Left lung (tissue), 10 donors: ENCODE results near the gene TSPAN17. TPM values are rescaled to one million over a fixed set of nuclear protein-coding genes. Genes with fewer than 3 reads are reported as not detected.

Source experiments
- ATAC-seq: fragments of 200-7000 bp; cut with Tn5 transposase; one replicate; pipeline ENCODE4 v1.9.1; 2020; ENCODE audit warnings: moderate library complexity
- DNase-seq, 4 donors: peaks; one replicate each; pipeline ENCODE4 v3.0.0-alpha.2; 2013 to 2020
- H3K27ac ChIP-seq, 2 donors: fragments of 200-600 bp; sonication (generic) in 1 of 2; one replicate each; pipeline versions ENCODE4 v1.5.0 to v1.8.0; 2020 to 2021
- H3K27me3 ChIP-seq, 2 donors: fragments of 200-600 bp; sonication (generic) in 1 of 2; one replicate each; pipeline versions ENCODE4 v1.5.0 to v1.8.0; 2020 to 2021
- H3K36me3 ChIP-seq, 2 donors: fragments of 200-600 bp; sonication (generic) in 1 of 2; one replicate each; pipeline versions ENCODE4 v1.5.0 to v1.8.0; 2020 to 2021
- H3K4me1 ChIP-seq, 2 donors: fragments of 200-600 bp; one replicate each; pipeline ENCODE4 v1.8.0; 2021
- H3K4me3 ChIP-seq, 2 donors: fragments of 200-600 bp; sonication (generic) in 1 of 2; one replicate each; pipeline versions ENCODE4 v1.5.0 to v1.8.0; 2020 to 2021; ENCODE audit warnings: mild to moderate bottlenecking in 1 of 2
- H3K9me3 ChIP-seq, 2 donors: fragments of 200-600 bp; sonication (generic) in 1 of 2; one replicate each; pipeline versions ENCODE4 v1.5.0 to v1.8.0; 2020 to 2021
- CTCF ChIP-seq, 2 donors: fragments of 200-600 bp; sonication (generic) in 1 of 2; IDR thresholded peaks; one replicate each; pipeline versions ENCODE4 v1.5.0 to v1.8.0; 2021; ENCODE audit warnings: antibody characterized with exemption in 2 of 2
- intact Hi-C, 2 donors: fragments of 100-400 bp; cut with DNase I; formaldehyde crosslinking; loops; one replicate each; pipeline versions ENCODE4 v1.11.2 to v1.14.2; 2022
- polyA plus RNA-seq, 6 donors: library from polyadenylated mRNA; unstranded; fragments of 120-200 nt; gene quantifications; one replicate each; pipeline ENCODE4 v1.2.1, GENCODE V29; 2013; ENCODE audit not compliant: insufficient read length in 6 of 6
- total RNA-seq, 2 donors: library from RNA; stranded (reverse); fragmentation: NEBNext Ultra II Directional; extraction: Animal tissue kit (Norgen Biotek cat#: 25700); gene quantifications; one replicate each; pipeline ENCODE4 v1.2.1, GENCODE V29; 2021
- donor health status: DM: no; HTN: yes; CAD: no.
- donor health status: DM: no; HTN: no; CAD: no.

Gene TSPAN17
- total and polyA plus RNA-seq, 8 donors, result 26.0 to 48.3 (median 35.0) TPM

DNA sequence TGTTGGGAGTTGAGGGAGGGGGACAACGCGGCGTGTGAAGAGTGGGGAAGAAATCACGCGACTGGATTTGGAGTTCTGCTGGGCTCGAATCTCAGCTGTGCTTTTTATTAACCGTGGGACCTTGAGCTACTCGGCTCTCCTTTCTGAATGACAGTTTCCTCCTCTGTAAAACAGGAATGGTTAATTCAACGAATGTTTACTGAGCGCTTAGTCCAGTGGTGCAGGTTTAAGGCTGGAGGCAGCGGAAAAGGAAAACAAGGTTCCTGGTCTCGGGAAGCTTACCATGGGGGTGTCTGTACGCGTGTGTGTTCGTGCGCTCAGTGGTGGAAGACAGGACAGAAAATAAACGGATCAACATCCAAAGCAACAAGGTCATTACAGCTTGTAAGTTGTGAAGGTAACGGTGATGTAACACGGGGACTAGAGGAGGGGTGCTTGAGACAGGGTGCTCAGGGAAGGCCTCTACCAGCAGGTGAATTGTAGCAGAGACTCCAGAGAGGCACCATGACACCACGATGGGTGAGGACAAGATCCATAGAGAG, 16.5 kb upstream of the TSPAN17 start:
- intact Hi-C loops, result no loop called here
- peak overlapping the region; percentile 7 to 14 for H3K4me3 ChIP-seq
- H3K4me1 ChIP-seq, result peaks cover 10 to 13% of the 10 kb centered on the region in 2 donors
- ATAC-seq (no peak), DNase-seq (no peak)
- no peak for TF ChIP-seq CTCF (IDR thresholded peaks at IDR 0.05)
- H3K27ac ChIP-seq, result no peak overlapping the region
- H3K36me3 ChIP-seq, result no peaks in the 10 kb centered on the region
- peaks cover 48 to 100% of the 10 kb centered on the region in 2 donors for H3K27me3 ChIP-seq
- no peaks in the 10 kb centered on the region for H3K9me3 ChIP-seq

GRCh38 chr5:176631383-176632200, 15.7 kb upstream of the TSPAN17 start:
- H3K36me3 ChIP-seq, result no peaks in the 10 kb centered on the region
- ATAC-seq (no peak), DNase-seq (no peak)
- intact Hi-C loops, result no loop called here
- TF ChIP-seq CTCF (IDR thresholded peaks at IDR 0.05), result no peak
- H3K9me3 ChIP-seq, result no peaks in the 10 kb centered on the region
- no peak overlapping the region for H3K4me3 ChIP-seq
- H3K27me3 ChIP-seq, result peaks cover 48 to 100% of the 10 kb centered on the region in 2 donors
- no peak overlapping the region for H3K27ac ChIP-seq
- peaks cover 10 to 13% of the 10 kb centered on the region in 2 donors for H3K4me1 ChIP-seq

GRCh38 chr5:176632745-176633144, 14.5 kb upstream of the TSPAN17 start:
- Histone ChIP-seq H3K4me1 (peaks cover 10 to 13% of the 10 kb centered on the region in 2 donors), H3K27ac (no peak overlapping the region), H3K4me3 (no peak overlapping the region), H3K27me3 (peaks cover 46 to 92% of the 10 kb centered on the region in 2 donors), H3K36me3 (no peaks in the 10 kb centered on the region), H3K9me3 (no peaks in the 10 kb centered on the region)
- no peak for DNase-seq
- no peak for TF ChIP-seq CTCF (IDR thresholded peaks at IDR 0.05)
- intact Hi-C loops, result no loop called here
- ATAC-seq, result no peak

DNA sequence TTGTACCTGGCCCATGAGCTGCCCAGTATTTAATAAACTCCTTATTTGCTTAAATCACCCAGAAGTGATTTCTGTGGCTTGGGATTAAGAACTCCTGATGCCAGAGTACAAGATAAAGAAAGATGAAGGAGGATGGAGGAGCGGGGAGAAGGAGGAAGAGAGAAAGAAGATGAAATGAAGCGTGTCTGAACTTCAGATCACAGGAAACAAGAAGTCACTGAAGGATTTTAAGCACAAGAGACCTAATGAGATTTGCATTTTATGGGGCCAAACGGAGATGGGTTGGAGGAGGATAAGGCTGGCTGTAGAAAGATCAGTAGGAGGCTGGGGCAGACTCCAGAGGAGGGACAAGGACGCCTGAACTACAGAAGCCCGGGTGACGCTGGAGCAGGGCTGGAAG, 13.7 kb upstream of the TSPAN17 start:
- DNase-seq, result no peak
- Histone ChIP-seq H3K36me3 (no peaks in the 10 kb centered on the region), H3K27me3 (peaks cover 37 to 84% of the 10 kb centered on the region in 2 donors), H3K9me3 (no peaks in the 10 kb centered on the region), H3K27ac (no peak overlapping the region), H3K4me3 (no peak overlapping the region), H3K4me1 (peaks cover 10 to 13% of the 10 kb centered on the region in 2 donors)
- TF ChIP-seq CTCF (IDR thresholded peaks at IDR 0.05), result no peak
- no peak for ATAC-seq
- intact Hi-C loops, result no loop called here

DNA sequence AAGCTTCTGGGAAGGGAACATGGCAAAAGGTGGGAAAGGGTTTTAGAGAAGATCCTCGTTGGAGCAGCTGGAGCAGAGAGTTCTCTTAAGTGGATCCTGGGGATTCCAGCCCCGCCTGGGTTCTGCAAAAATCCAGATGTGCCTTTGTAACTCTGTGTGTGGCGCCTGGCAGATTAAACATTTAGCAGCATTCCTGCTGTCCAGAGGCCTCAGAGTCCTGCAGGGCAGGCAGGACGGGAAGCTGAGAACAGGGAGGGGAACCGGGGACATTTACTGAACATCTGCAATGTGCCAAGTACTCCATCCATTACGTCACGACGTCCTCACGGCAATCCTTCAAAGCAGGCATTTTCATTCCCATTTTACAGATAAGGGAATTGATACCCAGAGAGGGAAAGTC, 10.9 kb upstream of the TSPAN17 start:
- Histone ChIP-seq H3K4me3 (no peak overlapping the region), H3K36me3 (no peaks in the 10 kb centered on the region), H3K27me3 (peaks cover 13 to 55% of the 10 kb centered on the region in 2 donors), H3K9me3 (no peaks in the 10 kb centered on the region), H3K4me1 (no peaks in the 10 kb centered on the region), H3K27ac (no peak overlapping the region)
- TF ChIP-seq CTCF (IDR thresholded peaks at IDR 0.05), result no peak
- intact Hi-C loops, result no loop called here
- DNase-seq (no peak), ATAC-seq (no peak)
